HG03469 (cell line): Measurements from ENCODE around the gene OR5AK2.
"Not testable (repeated sequence)": the region's sequence is repeated elsewhere in the genome, so short reads cannot be mapped to it uniquely, and the experiment has no call there.

Experiments used
- ATAC-seq: cut with Tn5 transposase; IDR thresholded peaks from one replicate; pipeline ENCODE4 v1.9.1; 2021; ENCODE audit warnings: mild to moderate bottlenecking, moderate library complexity, moderate number of reproducible peaks; ENCODE audit not compliant: unreplicated experiment

Gene OR5AK2, protein sequence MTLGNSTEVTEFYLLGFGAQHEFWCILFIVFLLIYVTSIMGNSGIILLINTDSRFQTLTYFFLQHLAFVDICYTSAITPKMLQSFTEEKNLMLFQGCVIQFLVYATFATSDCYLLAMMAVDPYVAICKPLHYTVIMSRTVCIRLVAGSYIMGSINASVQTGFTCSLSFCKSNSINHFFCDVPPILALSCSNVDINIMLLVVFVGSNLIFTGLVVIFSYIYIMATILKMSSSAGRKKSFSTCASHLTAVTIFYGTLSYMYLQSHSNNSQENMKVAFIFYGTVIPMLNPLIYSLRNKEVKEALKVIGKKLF

DNA sequence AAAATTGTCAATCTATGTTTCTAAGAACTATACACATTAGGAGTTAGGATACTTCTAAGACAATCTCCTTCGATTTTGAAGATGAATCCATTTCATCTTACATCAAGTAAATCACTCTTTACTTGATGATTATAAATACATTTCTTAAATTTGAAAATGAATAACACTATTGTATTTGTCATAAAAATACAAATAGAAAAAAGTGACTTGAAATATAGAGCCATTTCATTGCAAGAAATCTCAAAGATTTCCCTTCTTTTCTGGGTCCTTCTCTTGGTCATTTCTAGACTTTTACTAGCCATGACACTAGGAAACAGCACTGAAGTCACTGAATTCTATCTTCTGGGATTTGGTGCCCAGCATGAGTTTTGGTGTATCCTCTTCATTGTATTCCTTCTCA is at the start of gene OR5AK2:
OR5AK2 (plus strand) TSS at position 301 of the 400 bp plus-strand sequence; CDS start at position 301, 0 bp downstream.
- no peak for ATAC-seq

DNA sequence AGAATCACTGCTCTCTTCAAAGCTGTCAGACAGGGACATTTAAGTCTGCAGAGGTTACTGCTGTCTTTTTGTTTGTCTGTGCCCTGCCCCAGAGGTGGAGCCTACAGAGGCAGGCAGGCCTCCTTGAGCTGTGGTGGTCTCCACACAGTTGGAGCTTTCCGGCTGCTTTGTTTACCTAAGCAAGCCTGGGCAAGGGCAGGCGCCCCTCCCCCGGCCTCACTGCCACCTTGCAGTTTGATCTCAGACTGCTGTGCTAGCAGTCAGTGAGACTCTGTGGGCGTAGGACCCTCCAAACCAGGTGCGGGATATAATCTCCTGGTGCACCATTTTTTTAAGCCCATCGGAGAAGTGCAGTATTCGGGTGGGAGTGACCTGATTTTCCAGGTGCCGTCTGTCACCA is 43.2 kb upstream of the OR5AK2 start:
- ATAC-seq = not testable (repeated sequence)

DNA sequence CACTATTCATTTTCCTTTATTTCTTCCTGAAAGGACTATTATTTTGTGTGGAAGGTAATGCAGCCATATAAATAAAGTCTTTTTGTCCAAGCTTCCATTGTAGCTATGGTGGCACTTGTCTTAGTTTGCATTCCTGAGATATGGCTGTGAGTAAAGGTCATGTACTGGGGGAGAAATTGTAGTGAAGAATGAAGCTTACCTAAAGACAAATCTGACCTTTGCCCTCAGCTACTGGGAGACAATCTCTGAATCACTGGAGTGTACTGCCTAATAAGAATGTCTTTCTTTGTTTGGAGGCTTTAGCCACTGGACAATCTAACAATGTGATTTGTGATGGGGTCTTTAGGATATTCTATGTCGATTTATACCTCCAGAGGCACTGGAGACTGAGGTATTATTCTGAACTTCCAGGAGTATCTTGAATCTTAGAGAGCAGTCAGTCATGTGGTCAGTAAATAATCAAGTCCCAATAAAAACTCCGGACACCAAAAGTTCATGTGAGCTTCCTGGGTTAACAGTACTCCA is 39.7 kb upstream of the OR5AK2 start:
- no peak for ATAC-seq

DNA sequence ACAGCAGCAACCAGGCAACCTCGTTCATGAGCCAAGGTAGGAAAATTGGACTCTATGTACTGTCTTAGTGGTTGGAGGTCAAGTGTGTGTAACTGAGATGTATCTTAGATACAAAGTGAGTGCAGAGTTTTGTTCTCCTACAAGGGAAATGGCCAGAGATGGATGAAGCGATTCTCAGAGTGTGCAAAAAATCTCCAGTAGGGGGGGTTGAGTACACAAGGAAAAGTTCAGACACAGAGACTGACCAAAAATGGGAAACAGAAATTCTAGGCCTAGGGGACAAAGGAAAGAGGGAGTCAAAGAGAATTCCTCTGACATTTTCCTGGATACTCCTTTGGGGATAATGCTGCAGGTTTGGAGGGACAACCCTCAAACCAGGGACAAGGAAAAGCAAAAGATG is 38.2 kb upstream of the OR5AK2 start:
- ATAC-seq = no peak

DNA sequence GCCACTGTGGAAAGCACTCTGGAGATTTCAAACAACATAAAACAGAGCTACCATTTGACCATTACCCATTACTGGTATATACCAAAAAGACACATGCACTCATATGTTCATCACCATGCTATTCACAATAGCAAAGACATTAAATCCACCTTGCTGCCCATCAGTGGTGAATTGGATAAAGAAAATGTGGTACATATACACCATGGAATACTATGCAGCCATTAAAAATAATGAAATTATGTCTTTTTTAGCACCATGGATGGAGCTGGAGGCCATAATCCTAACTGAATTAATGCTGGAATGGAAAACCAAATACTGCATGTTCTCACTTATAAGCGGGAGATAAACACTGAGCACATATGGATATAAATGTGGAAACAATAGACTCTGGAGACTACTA is 34.8 kb upstream of the OR5AK2 start:
- ATAC-seq = not testable (repeated sequence)

DNA sequence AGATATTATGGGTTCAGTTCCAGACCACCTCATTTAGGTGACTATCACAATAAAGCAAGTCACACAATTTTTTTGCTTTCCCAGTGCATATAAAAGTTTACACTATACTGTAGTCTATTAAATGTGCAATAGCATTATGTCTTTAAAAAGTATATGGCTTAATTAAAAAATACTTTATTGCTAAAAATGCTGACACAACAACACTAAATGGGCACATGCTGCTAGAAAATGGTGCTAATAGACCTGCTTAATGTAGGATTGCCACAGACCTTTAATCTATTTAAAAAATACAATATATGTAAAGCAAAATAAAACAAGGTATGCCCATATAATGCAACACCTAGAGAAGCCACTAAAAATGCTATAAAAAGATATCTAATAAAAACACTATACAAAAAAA is 27.1 kb upstream of the OR5AK2 start:
- ATAC-seq = no peak

DNA sequence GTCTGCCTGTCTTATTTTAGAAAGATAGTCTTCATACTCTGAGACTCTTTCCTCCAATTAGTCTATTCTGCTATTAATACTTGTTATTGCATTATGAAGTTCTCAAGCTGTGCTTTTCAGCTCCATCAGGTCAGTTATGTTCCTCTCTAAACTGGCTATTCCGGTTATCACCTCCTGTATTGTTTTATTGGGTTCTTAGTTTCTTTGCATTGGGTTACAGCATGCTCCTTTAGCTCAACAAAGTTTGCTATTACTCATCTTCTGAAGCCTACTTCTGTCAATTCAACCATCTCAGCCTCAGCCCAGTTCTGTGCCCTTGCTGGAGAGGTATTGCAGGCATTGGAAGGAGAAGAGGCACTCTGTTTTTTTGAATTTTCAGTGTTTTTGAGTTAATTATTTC is 21.0 kb upstream of the OR5AK2 start:
- ATAC-seq = no peak

DNA sequence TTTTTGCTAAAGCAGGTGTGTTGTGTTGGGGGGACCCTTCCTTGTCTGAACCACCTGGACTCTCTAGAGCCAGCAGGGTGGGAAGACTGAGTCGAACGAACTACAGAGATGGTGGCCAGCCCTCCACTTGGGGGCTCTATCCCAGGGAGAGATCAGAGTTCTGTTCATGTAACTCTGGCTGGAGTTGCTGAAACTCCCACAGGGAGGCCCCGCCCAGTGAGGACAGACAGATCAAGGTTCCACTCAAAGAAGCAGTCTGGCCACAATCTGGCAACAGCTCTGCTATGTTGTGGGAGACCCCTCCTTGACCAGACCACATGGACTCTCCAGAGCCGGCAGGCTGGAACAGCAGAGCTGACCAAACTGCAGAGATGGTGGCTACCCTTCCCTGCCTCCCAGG is 20.2 kb upstream of the OR5AK2 start:
- ATAC-seq = no peak

DNA sequence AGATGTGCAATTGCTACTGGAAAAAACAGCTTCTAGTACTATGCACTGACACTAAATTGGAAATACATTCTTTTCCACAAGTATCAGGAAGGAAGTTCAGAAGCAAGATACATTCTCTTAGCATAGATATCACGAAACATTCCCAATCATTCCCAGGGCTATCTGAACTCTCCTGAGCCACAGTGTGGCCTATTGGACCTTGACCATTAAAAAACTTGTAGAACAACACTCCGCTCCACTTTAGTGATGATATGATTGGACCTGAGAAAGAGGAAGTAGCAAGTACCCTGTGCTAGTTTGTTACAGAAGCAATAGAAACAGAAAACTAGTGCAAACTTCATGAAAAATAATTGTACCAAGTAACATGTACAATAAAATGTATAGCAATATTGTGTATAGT is 11.4 kb upstream of the OR5AK2 start:
- no peak for ATAC-seq

DNA sequence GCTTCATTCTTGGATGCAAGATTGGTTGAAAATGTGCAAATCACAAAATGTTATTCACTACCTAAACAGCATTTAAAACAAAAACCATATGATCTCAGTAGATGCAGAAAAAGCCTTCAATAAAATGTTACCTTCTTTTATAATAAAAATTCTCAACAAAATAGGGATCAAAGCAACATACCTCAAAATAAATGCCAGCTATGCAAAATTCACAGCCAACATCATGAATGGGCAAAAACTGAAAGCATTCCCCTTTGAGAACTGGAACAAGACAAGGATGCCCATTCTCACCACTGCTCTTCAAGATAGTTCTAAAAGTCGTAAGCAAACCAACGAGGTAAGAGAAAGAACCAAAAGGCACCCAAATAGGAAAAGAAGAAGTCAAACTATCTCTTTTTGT is 2.0 kb downstream of the OR5AK2 start:
- no peak for ATAC-seq

DNA sequence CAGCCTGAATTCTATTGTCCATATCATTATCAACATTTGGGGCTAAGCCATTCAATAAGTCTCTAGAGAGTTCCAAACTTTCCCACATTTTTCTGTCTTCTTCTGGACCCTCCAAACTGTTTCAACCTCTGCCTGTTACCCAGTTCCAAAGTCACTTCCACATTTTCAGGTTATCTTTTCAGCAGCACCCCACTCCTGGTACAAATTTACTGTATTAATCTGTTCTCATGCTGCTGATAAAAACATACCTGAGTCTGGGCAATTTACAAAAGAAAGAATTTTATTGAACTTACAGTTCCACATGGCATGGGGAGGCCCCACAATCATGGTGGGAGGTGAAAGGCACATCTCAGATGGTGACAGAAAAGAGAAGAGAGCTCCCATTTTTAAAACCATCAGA is 5.8 kb downstream of the OR5AK2 start:
- no peak for ATAC-seq

DNA sequence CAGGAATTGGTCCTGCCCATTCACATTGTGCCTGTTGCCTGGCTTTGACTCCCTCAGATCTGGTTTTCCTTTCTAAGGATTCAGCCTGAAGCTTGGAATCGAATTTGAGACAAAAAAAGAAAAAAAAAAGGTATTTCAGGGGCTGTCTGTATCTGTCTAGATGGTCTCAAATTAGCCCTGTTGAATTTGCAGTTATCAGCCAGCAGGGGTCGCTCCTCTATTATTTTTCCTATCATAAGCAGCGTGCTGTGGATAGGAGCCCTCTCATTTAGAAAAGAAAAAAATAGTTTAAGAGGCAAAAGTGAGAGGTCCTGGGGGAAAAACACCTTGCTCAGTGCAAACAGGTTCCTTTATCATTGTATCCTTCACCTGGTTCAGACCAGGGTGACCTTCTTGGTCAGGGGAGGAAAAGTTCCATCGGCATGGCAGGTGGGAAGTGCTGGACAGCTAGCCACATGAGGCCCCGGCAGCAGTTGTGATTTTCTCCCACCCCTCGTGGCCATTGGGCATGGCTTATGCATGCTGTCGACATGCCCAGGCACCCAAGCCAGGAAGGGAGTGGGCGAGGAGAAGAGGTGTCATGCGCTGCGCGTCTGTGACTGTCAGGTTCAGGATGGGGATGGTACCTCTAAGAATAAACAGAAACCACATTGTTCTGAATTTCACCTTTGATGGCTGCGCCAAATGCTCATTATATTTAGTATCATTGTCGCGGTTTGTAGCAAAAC is 13.1 kb downstream of the OR5AK2 start:
- no peak for ATAC-seq

DNA sequence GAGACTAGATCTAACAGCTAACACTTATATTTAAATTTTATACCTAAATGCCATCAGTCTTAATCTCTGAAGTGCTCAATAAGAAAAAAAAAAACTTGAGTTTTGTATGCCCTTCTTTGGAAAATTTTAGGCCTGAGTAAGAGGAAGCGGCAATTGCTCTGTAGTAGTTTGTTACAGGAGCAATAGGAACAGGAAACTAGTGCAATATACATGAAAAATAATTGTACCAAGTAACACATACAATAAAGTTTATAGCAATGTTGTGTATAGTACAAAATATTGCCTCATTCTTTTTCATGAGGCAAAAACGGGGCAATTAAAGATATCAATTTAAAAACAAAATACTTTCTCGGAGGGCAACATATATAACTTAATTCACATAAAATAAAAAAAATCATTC is 19.7 kb downstream of the OR5AK2 start:
- no peak for ATAC-seq

DNA sequence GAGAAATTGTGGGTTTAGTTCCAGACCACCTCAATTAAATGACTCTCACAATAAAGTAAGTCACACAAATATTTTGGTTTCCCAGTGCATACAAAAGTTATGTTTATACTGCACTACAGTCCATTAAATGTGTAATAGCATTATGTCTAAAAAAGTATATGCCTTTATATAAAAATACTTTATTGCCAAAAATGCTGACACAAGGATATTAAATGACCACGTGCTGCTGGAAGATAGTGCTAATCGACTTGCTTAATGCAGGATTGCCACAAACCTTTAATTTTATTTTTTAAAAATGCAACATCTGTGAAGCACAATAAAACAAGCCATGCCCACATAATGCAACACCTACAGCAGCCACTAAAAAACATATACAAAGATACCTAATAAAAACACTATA is 27.0 kb downstream of the OR5AK2 start:
- no peak for ATAC-seq

DNA sequence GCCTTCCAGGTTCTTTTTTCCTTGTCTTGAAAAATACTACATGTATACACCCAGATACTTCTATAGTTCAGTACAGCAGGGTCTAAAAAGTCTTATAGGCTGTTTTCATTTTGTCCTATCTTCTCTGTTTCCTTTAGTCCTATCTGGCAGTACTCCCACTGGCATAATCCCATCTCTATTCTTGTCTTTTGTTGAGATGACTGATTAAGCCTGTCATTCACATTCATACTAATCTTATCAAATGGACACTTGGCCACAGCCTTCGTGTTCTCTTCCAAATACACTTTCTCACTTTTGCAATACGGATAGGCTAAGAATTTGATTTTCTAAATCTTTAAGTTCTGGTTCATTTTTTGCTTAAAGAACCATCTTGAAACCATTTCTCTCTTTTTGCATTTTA is 42.8 kb downstream of the OR5AK2 start:
- no peak for ATAC-seq
